NCI-H2107 treated with DMSO at 0.1 percent for 48 hours (cell line): ENCODE results near the gene BIVM.
"Not testable (repeated sequence)": the region's sequence is repeated elsewhere in the genome, so short reads cannot be mapped to it uniquely, and the experiment has no call there.

Source experiments
- DNase-seq: peaks from one replicate; lab custom pipeline; 2025; ENCODE audit not compliant: unreplicated experiment; lab: John Stamatoyannopoulos, UW

BIVM gene, protein sequence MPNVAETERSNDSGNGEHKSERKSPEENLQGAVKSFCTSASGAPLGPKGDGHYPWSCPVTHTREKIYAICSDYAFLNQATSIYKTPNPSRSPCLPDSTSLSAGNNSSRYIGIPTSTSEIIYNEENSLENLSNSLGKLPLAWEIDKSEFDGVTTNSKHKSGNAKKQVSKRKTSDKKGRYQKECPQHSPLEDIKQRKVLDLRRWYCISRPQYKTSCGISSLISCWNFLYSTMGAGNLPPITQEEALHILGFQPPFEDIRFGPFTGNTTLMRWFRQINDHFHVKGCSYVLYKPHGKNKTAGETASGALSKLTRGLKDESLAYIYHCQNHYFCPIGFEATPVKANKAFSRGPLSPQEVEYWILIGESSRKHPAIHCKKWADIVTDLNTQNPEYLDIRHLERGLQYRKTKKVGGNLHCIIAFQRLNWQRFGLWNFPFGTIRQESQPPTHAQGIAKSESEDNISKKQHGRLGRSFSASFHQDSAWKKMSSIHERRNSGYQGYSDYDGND

GRCh38 chr13:102798581-102799425 lies at the start of gene BIVM, which contains the start of gene POGLUT2:
Gene BIVM, plus strand, starts transcription at chr13:102799119. Its CDS starts 8,149 bp downstream, at chr13:102807268.
Gene POGLUT2, minus strand, starts transcription at chr13:102798976. Its CDS starts 306 bp downstream, at chr13:102798670.
- DNase-seq, result peak; percentile 74

DNA sequence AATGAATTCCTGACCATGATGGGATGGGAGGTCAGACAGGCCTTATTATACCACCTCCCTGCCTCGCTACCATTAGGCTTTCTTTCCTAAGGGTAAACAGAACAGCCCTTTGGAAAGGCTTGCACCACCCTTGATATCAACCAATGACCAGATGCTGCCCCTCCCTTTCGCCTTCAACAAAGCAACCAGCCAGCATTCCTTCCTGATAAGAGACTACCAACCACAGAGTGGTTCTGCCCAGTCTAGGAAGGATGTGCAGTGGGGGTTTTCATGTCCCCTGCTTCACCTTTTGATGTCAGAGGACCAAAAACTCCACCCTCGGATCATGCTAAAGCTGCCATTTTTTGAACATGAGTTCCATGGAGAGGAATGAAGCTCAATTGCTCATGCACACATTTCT lies 47.0 kb upstream of the BIVM start:
- DNase-seq, result no peak

DNA sequence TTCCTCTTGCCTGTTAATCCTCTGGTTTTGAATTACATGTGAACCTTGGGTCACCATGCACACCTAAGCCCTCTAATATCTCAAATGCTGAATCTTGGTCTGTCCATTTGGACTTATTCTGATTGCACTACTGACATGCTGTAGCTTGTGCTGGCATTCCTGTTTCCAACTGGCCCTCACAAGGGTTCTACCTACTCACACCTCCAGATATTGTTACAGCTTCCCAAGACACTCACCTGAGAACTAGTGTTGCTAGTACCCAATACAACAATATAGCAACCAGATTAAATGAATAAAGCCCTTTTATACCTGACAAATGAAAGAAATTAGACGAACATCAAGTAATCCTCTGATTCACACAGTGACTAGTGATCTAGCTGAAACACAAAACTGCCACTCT lies 41.9 kb upstream of the BIVM start:
- no peak for DNase-seq

DNA sequence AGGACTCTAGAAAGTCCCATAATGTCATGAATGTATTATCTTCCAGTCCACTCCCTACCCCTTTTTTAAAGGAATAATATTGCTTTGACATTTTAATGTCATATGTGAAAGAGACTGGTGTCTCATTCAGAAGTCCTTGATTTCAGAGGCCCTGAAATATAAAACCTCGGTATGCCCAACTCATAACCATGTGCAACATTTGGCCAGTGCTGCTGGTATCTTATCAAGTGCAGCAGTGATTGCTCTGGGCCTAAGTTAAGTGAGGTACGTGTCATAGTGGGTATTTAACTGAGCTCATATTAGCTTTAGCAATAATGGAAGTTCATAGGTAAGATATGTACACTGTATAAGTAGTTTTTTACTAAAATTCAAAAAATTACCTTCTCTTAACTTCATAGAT lies 40.1 kb upstream of the BIVM start:
- no peak for DNase-seq

- DNase-seq, result no peak
Measured at GRCh38 chr13:102761071-102761470, 37.8 kb upstream of the BIVM start.

GRCh38 chr13:102763741-102764140 lies 35.2 kb upstream of the BIVM start:
- DNase-seq, result no peak

GRCh38 chr13:102768909-102769308 lies 30.0 kb upstream of the BIVM start:
- DNase-seq, result no peak

DNA sequence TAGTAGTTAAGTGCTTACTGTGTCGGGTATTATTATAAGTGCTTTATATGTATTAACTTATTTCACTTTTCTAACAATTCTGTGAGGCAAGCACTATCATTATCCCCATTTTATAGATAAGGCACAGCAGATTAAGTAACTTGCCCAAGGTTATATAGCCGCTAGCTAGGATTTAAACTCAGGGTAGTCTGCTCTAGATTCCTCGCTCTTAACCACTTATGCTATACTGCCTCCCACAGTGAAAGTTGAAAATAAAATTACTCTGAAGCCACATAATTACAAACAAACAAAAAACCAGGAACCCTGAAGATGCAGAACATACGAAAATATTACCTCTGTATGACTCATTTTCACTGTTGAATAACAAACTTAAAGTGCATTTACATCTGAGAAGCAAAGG lies 29.2 kb upstream of the BIVM start:
- DNase-seq, result no peak

DNA sequence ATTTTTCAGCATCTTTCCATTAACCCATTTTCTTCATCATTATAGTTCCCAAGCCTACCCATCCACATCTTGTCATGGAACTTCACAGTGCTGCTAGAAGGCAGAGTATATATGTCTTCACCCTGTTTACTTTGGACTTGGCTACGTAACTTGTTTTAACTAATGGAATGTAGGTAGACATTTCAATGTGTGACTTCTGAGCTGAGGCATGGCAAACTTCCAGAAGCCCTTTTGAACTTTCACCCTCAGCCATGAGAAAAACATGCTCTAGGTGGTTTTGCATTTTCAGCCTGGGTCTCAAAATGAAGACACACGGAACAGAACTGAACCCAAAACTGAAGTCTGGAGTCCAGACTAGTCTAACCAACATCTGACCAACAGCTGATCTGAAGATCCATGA lies 28.5 kb upstream of the BIVM start:
- DNase-seq, result no peak

- DNase-seq, result no peak
Measured at GRCh38 chr13:102771298-102772041, 27.4 kb upstream of the BIVM start.

DNA sequence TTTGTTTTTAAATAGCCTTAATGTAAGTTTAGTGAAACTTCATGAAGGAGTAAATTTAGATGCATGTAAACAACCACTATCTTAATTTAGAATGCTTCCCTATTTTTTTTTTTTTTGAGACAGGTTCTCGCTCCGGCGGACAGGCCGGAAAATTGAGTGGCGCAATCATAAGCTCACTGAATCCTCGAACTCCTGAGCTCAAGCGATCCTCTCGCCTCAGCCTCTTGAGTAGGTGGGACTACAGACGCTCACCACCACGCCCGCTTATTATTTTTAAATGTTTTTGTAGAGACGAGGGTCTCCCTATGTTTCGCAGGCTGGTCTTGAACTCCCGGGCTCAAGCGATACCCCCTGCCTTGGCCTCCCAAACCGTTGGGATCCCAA lies 26.9 kb upstream of the BIVM start:
- no peak for DNase-seq

- DNase-seq, result peak; percentile 22
Measured at GRCh38 chr13:102773441-102774213, 25.3 kb upstream of the BIVM start, which contains the start of gene TEX30. Gene TEX30, minus strand, starts transcription at chr13:102773786. Its CDS starts 3,760 bp downstream, at chr13:102770026.

GRCh38 chr13:102774214-102774568 lies 24.7 kb upstream of the BIVM start:
- DNase-seq, result no peak

DNA sequence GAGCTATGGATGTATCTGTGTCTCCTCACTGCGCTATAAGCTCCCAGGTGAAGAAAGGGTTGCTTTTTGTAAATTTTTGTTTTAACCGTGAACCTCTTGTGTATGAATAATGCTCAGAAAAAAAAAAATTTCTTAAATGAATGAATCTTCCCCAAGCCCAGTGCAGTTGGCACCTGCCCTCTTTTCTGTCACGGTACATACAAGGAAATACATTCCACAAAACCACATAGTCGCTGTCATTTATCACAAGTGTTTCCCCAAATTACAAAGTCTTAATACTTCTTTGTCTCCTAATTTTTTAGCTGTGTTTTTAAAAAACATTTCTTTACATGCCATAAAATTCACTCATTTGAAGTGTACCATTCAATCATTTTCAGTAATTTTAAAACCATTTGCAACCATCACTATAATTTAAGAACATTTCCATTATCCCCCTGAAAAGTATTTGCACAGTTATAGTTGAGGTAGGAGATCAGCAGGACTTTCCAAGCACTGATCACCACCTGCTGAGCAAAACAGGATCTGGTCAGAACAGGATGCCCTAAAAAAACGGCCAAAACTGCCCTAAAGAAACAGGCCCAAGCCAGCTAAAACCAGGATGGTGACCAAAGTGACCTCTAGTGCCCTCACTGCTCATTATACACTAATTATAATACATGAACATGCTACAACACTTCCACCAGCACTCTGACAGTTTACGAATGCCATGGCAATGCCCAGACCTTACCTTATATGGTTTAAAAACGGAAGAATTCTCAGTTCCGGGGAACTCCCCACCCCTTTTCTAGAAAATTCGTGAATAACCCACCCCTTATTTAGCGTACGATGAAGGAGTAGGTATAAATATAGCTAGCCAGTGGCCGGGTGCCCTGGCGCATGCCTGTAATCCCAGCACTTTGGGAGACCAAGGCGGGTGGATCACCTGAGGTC lies 24.1 kb upstream of the BIVM start:
- DNase-seq, result no peak

DNA sequence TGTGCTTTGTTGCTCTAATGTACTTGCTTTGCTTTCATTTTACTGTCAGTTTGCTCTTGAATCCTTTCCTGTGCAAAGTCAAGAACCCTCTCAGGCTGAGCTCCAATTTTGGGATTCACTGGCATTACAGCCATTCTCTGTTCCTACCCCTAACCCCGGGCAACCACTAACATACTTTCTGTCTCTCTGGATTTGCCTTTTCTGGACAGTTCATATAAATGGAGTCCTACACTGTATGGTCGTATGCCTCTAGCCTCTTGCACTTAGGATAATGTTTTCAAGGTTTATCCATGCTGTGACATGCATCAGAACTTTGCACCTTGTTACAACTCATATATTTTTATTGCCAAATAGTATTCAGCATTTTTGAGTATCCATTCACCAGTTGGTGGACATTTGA lies 22.6 kb upstream of the BIVM start:
- DNase-seq, result no peak

GRCh38 chr13:102777736-102778135 lies 21.2 kb upstream of the BIVM start:
- no peak for DNase-seq

DNA sequence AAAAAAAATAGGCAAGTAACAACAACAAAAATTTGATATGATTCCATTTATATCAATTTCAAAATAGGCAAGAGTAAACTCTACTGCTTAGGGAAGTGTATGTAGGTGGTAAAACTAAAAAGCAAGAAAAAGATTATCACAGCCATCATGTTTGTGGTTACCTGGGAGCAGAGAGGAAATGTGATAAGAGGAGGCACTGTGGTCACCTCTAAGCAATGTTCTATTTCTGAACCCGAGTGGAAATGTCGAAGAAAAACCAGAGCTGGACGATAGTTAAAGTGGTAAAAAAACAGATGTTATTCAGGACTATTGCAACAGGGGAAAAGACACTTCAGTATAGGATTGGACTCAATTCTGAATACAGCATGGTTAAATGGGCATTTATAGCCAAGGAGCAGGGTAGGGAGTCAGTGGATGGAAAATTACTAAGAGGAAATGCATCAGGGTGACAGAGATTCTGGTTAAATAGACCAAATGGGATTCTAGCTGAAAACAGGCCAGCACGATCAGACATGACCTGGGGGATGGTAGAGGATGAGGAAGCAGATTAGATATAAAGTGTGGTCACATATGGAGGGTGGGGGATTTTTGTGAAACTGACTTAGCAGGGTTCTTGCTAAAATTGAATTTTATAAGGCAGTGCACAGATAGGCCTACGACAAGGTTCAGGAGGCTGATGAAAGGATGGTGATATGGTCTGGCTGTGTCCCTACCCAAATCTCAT lies 19.3 kb upstream of the BIVM start:
- no peak for DNase-seq

- DNase-seq, result not testable (repeated sequence)
Measured at GRCh38 chr13:102780656-102781055, 18.3 kb upstream of the BIVM start.

DNA sequence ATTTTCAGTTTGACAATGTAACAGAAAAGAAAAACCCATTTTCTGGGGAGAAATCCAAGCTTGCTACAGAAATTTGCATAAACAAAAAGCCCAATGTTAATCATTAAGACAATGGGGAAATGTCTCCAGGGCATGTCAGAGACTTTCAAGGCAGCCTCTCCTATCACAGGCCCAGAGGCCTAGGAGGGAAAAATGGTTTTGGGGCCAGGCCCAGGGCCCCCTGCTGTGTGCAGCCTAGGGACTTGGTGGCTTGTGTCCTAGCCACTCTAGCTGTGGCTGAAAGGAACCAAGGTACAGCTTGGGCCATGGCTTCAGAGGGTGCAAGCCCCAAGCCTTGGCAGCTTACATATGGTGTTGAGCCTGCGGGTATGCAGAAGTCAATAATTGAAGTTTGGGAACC lies 17.3 kb upstream of the BIVM start:
- DNase-seq, result no peak
